Vagina (tissue), 2 donors: ENCODE data around the gene NACA2. TPM values are rescaled to one million over a fixed set of nuclear protein-coding genes. Genes with fewer than 3 reads are reported as not detected.
"Not testable (repeated sequence)": the region's sequence is repeated elsewhere in the genome, so short reads cannot be mapped to it uniquely, and the experiment has no call there.

ENCODE experiments used
- DNase-seq, 2 donors: peaks; one replicate each; pipeline ENCODE4 v3.0.0-alpha.2; 2017; ENCODE audit errors: extremely low spot score in 2 of 2
- H3K27ac ChIP-seq: fragments of 200-600 bp; sonication (generic); one replicate; pipeline ENCODE4 v1.5.1; 2019
- H3K27me3 ChIP-seq: fragments of 200-600 bp; sonication (generic); one replicate; pipeline ENCODE4 v1.5.1; 2019
- H3K36me3 ChIP-seq, 2 donors: fragments of 200-600 bp; sonication (generic); one replicate each; pipeline ENCODE4 v1.5.1; 2017 to 2019
- H3K4me1 ChIP-seq: fragments of 200-600 bp; sonication (generic); one replicate; pipeline ENCODE4 v1.5.1; 2019
- H3K4me3 ChIP-seq, 2 donors: fragments of 200-600 bp; sonication (generic); 1 replicate in 1 of 2; 2 replicates in 1 of 2; pipeline ENCODE4 v1.5.1; 2016 to 2019
- H3K9me3 ChIP-seq: fragments of 200-600 bp; sonication (generic); one replicate; pipeline ENCODE4 v1.5.1; 2019
- POLR2A ChIP-seq, 2 donors: fragments of 450-650 bp; IDR thresholded peaks; one replicate each; pipeline ENCODE4 v1.6.1; 2017; ENCODE audit warnings: antibody characterized with exemption in 2 of 2, mild to moderate bottlenecking in 2 of 2, moderate library complexity in 2 of 2
- POLR2AphosphoS5 ChIP-seq, 2 donors: sonication (generic); formaldehyde crosslinking; IDR thresholded peaks; one replicate each; pipeline ENCODE4 v1.9.0; 2017; ENCODE audit warnings: antibody characterized with exemption in 2 of 2, mild to moderate bottlenecking in 2 of 2, low read depth in 1 of 2; ENCODE audit not compliant: insufficient read depth in 1 of 2
- intact Hi-C: fragments of 100-400 bp; cut with DNase I; formaldehyde crosslinking; loops from one replicate; pipeline ENCODE4 v1.15.1; 2023
- total RNA-seq: library from RNA; depleted of rRNA; stranded (reverse); fragments of >200 nt; gene quantifications from one replicate; pipeline ENCODE4 v1.2.3, GENCODE V29; 2016
- TF ChIP-seq, protein P1 (sequence below), 3 experiments: fragments of 450-650 bp in 2 of 3; fragments of 200-600 bp in 1 of 3; sonication (generic) in 1 of 3; IDR thresholded peaks; one replicate each; pipeline ENCODE4 v1.5.1; 2017 to 2019; ENCODE audit warnings: antibody characterized with exemption in 3 of 3, mild to moderate bottlenecking in 2 of 3, moderate library complexity in 2 of 3

NACA2 gene
- total RNA-seq, 1 donor from 2014 or later, result not detected

DNA sequence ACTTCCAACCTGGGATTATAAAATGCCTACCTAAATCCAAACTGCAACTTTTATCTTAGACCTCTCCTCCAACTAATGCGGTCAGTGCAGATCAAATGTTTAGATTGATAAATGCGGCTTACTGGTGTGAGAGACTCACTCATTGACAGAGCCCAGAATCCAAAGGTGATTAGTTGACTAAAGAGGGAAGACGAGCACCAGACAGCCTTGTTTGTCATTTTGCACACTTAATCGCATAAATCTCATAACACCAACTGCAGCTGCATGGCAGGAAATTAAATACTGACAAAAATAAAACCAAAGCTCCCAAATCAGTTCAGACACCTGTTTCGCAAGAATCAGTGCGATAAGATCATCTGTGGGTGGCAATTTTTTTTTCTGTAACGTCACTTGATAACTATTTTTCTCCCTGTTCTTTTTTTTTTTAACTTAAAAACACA is 35.9 kb downstream of the NACA2 start:
- H3K27me3 ChIP-seq, result no peaks in the 10 kb centered on the region

DNA sequence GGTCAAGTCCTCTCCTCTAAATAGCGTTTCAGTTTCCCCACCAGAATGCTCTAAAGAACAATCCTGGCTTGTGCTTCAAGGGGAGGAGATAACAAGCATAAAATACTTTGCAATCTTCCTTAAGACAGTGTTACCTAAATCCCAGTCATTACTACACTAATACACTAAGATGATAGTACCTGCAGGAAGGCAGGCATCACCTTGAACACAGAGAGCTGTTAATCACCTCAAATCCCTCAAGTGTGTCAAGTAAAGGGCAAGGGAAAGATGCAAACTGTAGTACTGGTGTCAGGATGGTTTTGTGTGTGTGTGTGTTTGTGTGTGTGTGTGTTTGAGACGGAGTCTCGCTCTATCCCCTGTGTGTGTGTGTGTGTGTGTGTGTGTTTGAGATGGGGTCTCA is 36.8 kb downstream of the NACA2 start:
- H3K9me3 ChIP-seq, result no peaks in the 10 kb centered on the region
- TF ChIP-seq POLR2A (IDR thresholded peaks at IDR 0.05) (no peak), POLR2AphosphoS5 (IDR thresholded peaks at IDR 0.05; ENCODE audit: insufficient read depth in 1 of 2, low read depth in 1 of 2) (no peak)
- TF ChIP-seq, protein P1, sequence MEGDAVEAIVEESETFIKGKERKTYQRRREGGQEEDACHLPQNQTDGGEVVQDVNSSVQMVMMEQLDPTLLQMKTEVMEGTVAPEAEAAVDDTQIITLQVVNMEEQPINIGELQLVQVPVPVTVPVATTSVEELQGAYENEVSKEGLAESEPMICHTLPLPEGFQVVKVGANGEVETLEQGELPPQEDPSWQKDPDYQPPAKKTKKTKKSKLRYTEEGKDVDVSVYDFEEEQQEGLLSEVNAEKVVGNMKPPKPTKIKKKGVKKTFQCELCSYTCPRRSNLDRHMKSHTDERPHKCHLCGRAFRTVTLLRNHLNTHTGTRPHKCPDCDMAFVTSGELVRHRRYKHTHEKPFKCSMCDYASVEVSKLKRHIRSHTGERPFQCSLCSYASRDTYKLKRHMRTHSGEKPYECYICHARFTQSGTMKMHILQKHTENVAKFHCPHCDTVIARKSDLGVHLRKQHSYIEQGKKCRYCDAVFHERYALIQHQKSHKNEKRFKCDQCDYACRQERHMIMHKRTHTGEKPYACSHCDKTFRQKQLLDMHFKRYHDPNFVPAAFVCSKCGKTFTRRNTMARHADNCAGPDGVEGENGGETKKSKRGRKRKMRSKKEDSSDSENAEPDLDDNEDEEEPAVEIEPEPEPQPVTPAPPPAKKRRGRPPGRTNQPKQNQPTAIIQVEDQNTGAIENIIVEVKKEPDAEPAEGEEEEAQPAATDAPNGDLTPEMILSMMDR (IDR thresholded peaks at IDR 0.05), result no peak
- H3K27me3 ChIP-seq, result no peaks in the 10 kb centered on the region
- H3K27ac ChIP-seq, result no peak overlapping the region
- H3K4me3 ChIP-seq, result no peak overlapping the region
- no peaks in the 10 kb centered on the region for H3K4me1 ChIP-seq
- no peak for DNase-seq
- no peaks in the 10 kb centered on the region for H3K36me3 ChIP-seq
- intact Hi-C loops, result no loop called here

More for the DNA sequence above, 35.9 kb downstream of the NACA2 start:
- intact Hi-C loops, result no loop called here
- H3K36me3 ChIP-seq, result no peaks in the 10 kb centered on the region
- no peaks in the 10 kb centered on the region for H3K4me1 ChIP-seq
- H3K4me3 ChIP-seq, result no peak overlapping the region
- TF ChIP-seq POLR2A (IDR thresholded peaks at IDR 0.05) (no peak), POLR2AphosphoS5 (IDR thresholded peaks at IDR 0.05; ENCODE audit: insufficient read depth in 1 of 2, low read depth in 1 of 2) (no peak)
- TF ChIP-seq, protein P1 (IDR thresholded peaks at IDR 0.05), result no peak
- no peak overlapping the region for H3K27ac ChIP-seq
- H3K9me3 ChIP-seq, result no peaks in the 10 kb centered on the region
- no peak for DNase-seq

DNA sequence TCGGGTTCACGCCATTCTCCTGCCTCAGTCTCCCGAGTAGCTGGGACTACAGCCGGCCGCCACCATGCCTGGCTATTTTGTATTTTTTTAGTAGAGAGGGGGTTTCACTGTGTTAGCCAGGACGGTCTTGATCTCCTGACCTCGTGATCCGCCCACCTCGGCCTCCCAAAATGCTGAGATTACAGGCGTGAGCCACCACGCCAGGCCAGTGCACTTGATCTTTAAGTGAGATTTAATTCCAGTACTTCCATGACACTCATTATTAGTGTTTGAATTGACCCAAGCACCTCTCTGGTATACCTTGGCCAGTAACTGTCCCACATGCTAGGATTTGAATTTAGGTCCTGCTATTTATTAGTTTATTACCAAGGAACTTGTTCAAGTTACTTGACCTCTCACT is 38.5 kb downstream of the NACA2 start:
- H3K36me3 ChIP-seq, DNase-seq, H3K4me1 ChIP-seq, intact Hi-C loops, H3K27me3 ChIP-seq, H3K9me3 ChIP-seq, H3K27ac ChIP-seq, H3K4me3 ChIP-seq: not testable (repeated sequence)

DNA sequence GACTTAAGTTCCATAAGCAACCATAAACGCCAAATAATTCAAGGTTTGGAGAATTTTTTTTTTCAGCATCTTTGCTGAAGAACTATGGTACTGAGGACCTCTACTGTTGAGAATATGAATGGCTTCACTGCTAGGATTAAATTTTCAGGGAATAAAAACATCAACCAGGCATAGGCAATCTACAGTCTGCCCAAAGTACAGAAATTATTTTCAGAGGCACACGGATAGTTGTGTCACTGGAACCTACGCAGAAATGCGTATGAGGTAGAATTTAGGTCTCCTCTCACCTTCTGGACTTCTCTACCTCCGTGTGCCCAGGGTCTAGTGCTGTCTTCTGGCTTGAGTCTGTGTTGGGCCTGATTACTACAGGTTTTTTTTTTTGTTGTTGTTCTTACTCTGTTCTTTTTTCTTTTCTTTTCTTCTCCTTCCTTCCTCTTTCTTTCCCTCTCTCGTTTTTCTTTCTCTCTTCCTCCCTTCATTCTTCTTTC is 39.7 kb downstream of the NACA2 start:
- Histone ChIP-seq H3K4me1 (no peaks in the 10 kb centered on the region), H3K36me3 (no peaks in the 10 kb centered on the region), H3K9me3 (no peaks in the 10 kb centered on the region), H3K27me3 (no peaks in the 10 kb centered on the region), H3K4me3 (no peak overlapping the region), H3K27ac (no peak overlapping the region)
- intact Hi-C loops, result no loop called here
- TF ChIP-seq POLR2A (IDR thresholded peaks at IDR 0.05) (no peak), POLR2AphosphoS5 (IDR thresholded peaks at IDR 0.05; ENCODE audit: insufficient read depth in 1 of 2, low read depth in 1 of 2) (no peak)
- TF ChIP-seq, protein P1 (IDR thresholded peaks at IDR 0.05), result peak in 2 of 3 experiments; percentile 40 to 42
- no peak for DNase-seq

DNA sequence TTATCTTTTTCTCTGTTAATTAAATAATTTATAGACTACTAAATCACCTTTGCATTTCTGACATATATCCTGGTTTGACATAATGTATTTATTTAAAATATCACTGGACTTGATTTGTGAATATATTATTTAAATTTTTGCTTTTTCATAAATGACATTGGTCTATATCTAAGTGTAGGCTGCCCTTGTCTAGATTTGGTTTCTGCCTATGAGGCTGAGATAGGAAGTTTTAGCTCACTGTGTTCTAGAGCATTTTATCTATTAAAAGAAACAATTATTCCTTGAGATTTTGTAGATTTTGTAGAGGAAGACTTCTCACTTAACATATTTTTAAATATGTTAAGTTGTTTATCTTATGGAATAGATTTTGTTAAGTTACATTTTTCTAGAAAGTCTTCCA is 43.9 kb downstream of the NACA2 start:
- DNase-seq, result no peak
- intact Hi-C loops, result no loop called here
- no peaks in the 10 kb centered on the region for H3K27me3 ChIP-seq

More for the DNA sequence above, 43.9 kb downstream of the NACA2 start:
- no peaks in the 10 kb centered on the region for H3K9me3 ChIP-seq
- H3K36me3 ChIP-seq, result no peaks in the 10 kb centered on the region
- H3K4me3 ChIP-seq, result no peak overlapping the region
- no peaks in the 10 kb centered on the region for H3K4me1 ChIP-seq
- TF ChIP-seq POLR2AphosphoS5 (IDR thresholded peaks at IDR 0.05; ENCODE audit: insufficient read depth in 1 of 2, low read depth in 1 of 2) (no peak), POLR2A (IDR thresholded peaks at IDR 0.05) (no peak)
- TF ChIP-seq, protein P1 (IDR thresholded peaks at IDR 0.05), result no peak
- no peak overlapping the region for H3K27ac ChIP-seq
